ENCODE data around the gene SOX15. TPM values are rescaled to one million over a fixed set of nuclear protein-coding genes. Genes with fewer than 3 reads are reported as not detected.
A peak's percentile ranks its signal among the peaks of the same experiment; 100 is the strongest.

The SOX15 gene
- total and polyA plus RNA-seq, 12 donors, result 0.29 to 2.4 (median 0.94) TPM; not detected in 2

DNA sequence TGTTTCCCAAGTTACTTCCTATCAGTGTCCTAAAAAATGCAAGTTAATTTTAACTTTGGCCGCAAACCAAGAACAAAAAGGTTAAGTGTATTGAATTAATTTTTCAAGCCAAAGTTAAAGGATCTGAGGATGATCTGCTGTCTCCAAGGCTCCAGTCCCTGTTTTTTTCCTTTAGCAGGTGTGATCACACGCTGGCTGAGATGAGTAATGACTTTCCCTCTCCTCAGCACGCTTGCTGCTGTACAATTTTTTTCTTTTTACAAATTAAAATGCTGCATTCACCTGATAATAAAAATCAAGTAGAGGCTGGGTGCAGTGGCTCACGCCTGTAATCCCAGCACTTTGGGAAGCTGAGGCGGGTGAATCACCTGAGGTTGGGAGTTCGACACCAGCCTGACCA lies 45.0 kb downstream of the SOX15 start:
- Histone ChIP-seq H3K27me3 (no peaks in the 10 kb centered on the region), H3K27ac (peak overlapping the region in 3 of 5 donors; percentile 35 to 78 (median 44)), H3K36me3 (replicated peaks in 1 of 2) (no peaks in the 10 kb centered on the region), H3K4me1 (replicated peaks in 1 of 2) (peaks cover 16 to 19% of the 10 kb centered on the region in 2 donors), H3K4me3 (no peak overlapping the region), H3K9me3 (replicated peaks in 1 of 3) (no peaks in the 10 kb centered on the region)
- 48 to 54% (median 52%) methylated on average over 6 of the region's 6 CpGs for WGBS, 4 donors
- TF ChIP-seq, protein P1, sequence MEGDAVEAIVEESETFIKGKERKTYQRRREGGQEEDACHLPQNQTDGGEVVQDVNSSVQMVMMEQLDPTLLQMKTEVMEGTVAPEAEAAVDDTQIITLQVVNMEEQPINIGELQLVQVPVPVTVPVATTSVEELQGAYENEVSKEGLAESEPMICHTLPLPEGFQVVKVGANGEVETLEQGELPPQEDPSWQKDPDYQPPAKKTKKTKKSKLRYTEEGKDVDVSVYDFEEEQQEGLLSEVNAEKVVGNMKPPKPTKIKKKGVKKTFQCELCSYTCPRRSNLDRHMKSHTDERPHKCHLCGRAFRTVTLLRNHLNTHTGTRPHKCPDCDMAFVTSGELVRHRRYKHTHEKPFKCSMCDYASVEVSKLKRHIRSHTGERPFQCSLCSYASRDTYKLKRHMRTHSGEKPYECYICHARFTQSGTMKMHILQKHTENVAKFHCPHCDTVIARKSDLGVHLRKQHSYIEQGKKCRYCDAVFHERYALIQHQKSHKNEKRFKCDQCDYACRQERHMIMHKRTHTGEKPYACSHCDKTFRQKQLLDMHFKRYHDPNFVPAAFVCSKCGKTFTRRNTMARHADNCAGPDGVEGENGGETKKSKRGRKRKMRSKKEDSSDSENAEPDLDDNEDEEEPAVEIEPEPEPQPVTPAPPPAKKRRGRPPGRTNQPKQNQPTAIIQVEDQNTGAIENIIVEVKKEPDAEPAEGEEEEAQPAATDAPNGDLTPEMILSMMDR (IDR thresholded peaks at IDR 0.05), result no peak
- TF ChIP-seq POLR2A (IDR thresholded peaks at IDR 0.05), result no peak
- no peak for DNase-seq
- intact Hi-C loops (cut with DNase I), result no loop called here

DNA sequence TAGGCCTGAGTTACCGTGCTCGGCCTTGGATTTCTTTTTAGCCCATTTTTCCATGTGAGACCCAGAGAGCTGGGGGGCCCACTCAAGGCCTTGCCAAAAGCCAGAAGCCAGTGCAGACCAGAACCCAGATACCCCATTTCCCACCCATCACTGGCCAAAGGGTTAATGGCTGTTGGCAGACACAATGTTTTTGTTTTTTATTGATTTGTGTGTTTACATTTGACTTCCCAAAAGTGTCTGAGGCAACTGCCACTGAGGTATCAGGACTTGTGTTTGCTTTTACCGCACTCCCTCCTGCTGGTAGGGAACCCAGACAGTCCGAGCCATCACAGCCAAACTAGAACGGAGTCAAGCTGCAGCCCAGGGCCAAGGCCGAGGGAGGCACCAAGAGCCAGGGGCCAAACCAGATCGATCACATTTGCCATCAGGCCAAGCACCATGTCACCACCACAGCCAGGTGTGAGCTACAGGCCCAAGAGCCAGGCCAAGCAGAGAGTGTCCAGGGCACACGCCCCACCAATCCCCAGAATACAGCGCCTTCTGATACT lies 48.7 kb downstream of the SOX15 start:
- Histone ChIP-seq H3K4me3 (no peak overlapping the region), H3K27me3 (no peaks in the 10 kb centered on the region), H3K9me3 (replicated peaks in 1 of 3) (no peaks in the 10 kb centered on the region), H3K4me1 (replicated peaks in 1 of 2) (peaks cover 4 to 10% of the 10 kb centered on the region in 2 donors), H3K27ac (no peak overlapping the region), H3K36me3 (replicated peaks in 1 of 2) (no peaks in the 10 kb centered on the region)
- intact Hi-C loops (cut with DNase I), result no loop called here
- DNase-seq, result no peak
- WGBS, 4 donors, result 85 to 92% (median 89%) methylated on average over 8 to 9 of the region's 9 CpGs
- no peak for TF ChIP-seq POLR2A (IDR thresholded peaks at IDR 0.05)
- TF ChIP-seq, protein P1 (IDR thresholded peaks at IDR 0.05), result no peak

DNA sequence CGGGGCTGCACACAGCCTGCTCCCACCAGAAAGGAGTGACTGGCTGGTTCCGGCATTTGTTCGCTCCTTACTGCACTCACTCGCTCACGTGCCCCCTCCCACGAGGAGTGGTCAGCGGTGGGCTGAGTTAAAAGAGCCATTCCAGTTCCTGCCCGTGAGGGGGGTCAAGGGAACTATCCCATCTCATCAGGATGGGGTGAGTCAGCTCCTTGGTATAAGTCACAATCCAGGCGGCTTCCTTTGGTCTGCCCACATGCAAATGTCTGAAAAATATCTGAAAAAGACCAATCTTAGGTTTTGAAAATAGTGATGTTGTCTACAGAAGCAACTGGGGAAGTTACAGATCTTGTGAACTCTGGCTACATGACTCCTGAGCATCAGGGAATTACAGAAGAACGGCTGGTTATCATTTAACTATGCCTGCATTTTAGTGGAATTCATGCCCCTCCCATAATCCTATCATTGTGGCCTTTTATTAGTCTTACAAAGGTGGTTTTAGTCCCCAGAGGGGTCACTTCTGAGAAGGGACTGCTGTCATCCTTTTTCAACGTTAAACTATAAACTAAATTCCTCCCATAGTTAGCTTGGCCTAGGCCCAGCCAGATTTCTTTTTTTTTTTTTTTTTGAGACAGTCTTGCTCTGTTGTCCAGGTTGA lies 50.9 kb downstream of the SOX15 start:
- Histone ChIP-seq H3K27ac (no peak overlapping the region), H3K4me1 (replicated peaks in 1 of 2) (peaks cover 0 to under 1% of the 10 kb centered on the region in 2 donors), H3K9me3 (replicated peaks in 1 of 3) (no peaks in the 10 kb centered on the region), H3K27me3 (no peaks in the 10 kb centered on the region), H3K4me3 (no peak overlapping the region), H3K36me3 (replicated peaks in 1 of 2) (no peaks in the 10 kb centered on the region)
- no peak for DNase-seq
- 71 to 77% (median 75%) methylated on average over 4 to 11 of the region's 11 CpGs for WGBS, 4 donors
- intact Hi-C loops (cut with DNase I), result no loop called here
- TF ChIP-seq, protein P1 (IDR thresholded peaks at IDR 0.05), result no peak
- TF ChIP-seq POLR2A (IDR thresholded peaks at IDR 0.05), result no peak

Small RNA genes lying within 50 kb of the gene (small RNA-seq; reads per million reads assigned to genes)
- gene CD68 (0 reads per million in 2 donors), gene SNORA48 (0 reads per million in 2 donors), gene SNORD10 (0 reads per million in 2 donors)

Other genes starting within 250 kb of the SOX15 start
- 10 to 100 TPM in 6 of 9 donors, 1 to 10 TPM in 3; 6.8 to 13.8 (median 11.5) TPM for gene KCTD11, start 237.9 kb downstream of the SOX15 start, total RNA-seq
- 1 to 10 TPM; 5.2 to 10.0 (median 7.1) TPM for gene KCTD11, start 237.9 kb downstream of the SOX15 start, polyA plus RNA-seq
- gene TMEM95, start 234.9 kb downstream of the SOX15 start, total RNA-seq, result not detected
- not detected for gene TMEM95, start 234.9 kb downstream of the SOX15 start, polyA plus RNA-seq
- 1 to 10 TPM in 7 of 9 donors, under 1 TPM in 2; 0.06 to 8.7 (median 2.1) TPM for gene TNK1, start 209.0 kb downstream of the SOX15 start, total RNA-seq
- 1 to 10 TPM in 2 of 3 donors, under 1 TPM in 1; 0.13 to 3.9 (median 1.6) TPM for gene TNK1, start 209.0 kb downstream of the SOX15 start, polyA plus RNA-seq
- 10 to 100 TPM in 8 of 9 donors, 1 to 10 TPM in 1; 7.7 to 34.5 (median 27.0) TPM for gene PLSCR3, start 195.6 kb downstream of the SOX15 start, total RNA-seq
- 10 to 100 TPM; 13.2 to 42.5 (median 32.9) TPM for gene PLSCR3, start 195.6 kb downstream of the SOX15 start, polyA plus RNA-seq
- 100 to 1,000 TPM in 3 of 9 donors, 10 to 100 TPM in 6; 52.9 to 205 (median 92.4) TPM for gene TMEM256, start 186.0 kb downstream of the SOX15 start, total RNA-seq
- gene TMEM256, start 186.0 kb downstream of the SOX15 start, polyA plus RNA-seq, result 100 to 1,000 TPM in 2 of 3 donors, 10 to 100 TPM in 1; 48.5 to 334 (median 254) TPM
- gene NLGN2, start 182.2 kb downstream of the SOX15 start, total RNA-seq, result 10 to 100 TPM in 6 of 9 donors, 1 to 10 TPM in 3; 2.8 to 34.8 (median 14.4) TPM
- gene NLGN2, start 182.2 kb downstream of the SOX15 start, polyA plus RNA-seq, result 10 to 100 TPM in 2 of 3 donors, 1 to 10 TPM in 1; 7.7 to 44.6 (median 28.1) TPM
- not detected for gene SPEM1, start 169.8 kb downstream of the SOX15 start, total RNA-seq
- gene SPEM1, start 169.8 kb downstream of the SOX15 start, polyA plus RNA-seq, result not detected
- not detected for gene SPEM2, start 164.5 kb downstream of the SOX15 start, total RNA-seq
- not detected for gene SPEM2, start 164.5 kb downstream of the SOX15 start, polyA plus RNA-seq
- not detected for gene SPEM3, start 161.2 kb downstream of the SOX15 start, total RNA-seq
- gene SPEM3, start 161.2 kb downstream of the SOX15 start, polyA plus RNA-seq, result not detected
- gene TMEM102, start 154.7 kb downstream of the SOX15 start, total RNA-seq, result 10 to 100 TPM in 4 of 9 donors, 1 to 10 TPM in 5; 5.7 to 26.6 (median 8.8) TPM
- 1 to 10 TPM; 2.1 to 8.7 (median 6.6) TPM for gene TMEM102, start 154.7 kb downstream of the SOX15 start, polyA plus RNA-seq
- 10 to 100 TPM; 12.1 to 76.7 (median 23.4) TPM for gene FGF11, start 150.6 kb downstream of the SOX15 start, total RNA-seq
- 10 to 100 TPM; 10.2 to 33.2 (median 19.2) TPM for gene FGF11, start 150.6 kb downstream of the SOX15 start, polyA plus RNA-seq
- 10 to 100 TPM; 18.7 to 56.3 (median 37.9) TPM for gene CHRNB1, start 145.0 kb downstream of the SOX15 start, total RNA-seq
- gene CHRNB1, start 145.0 kb downstream of the SOX15 start, polyA plus RNA-seq, result 10 to 100 TPM; 32.2 to 40.8 (median 32.9) TPM
- 100 to 1,000 TPM in 1 of 9 donors, 10 to 100 TPM in 8; 16.6 to 111 (median 75.3) TPM for gene ZBTB4, start 110.5 kb downstream of the SOX15 start, total RNA-seq
- 10 to 100 TPM; 30.0 to 59.6 (median 54.6) TPM for gene ZBTB4, start 110.5 kb downstream of the SOX15 start, polyA plus RNA-seq
- not detected for gene SLC35G6, start 108.6 kb downstream of the SOX15 start, total RNA-seq
- gene SLC35G6, start 108.6 kb downstream of the SOX15 start, polyA plus RNA-seq, result under 1 TPM in 1 of 3 donors, not detected in 2; 0.24 TPM
- 100 to 1,000 TPM in 5 of 9 donors, 10 to 100 TPM in 4; 34.9 to 172 (median 117) TPM for gene POLR2A, start 105.7 kb downstream of the SOX15 start, total RNA-seq
- 10 to 100 TPM; 19.3 to 80.4 (median 58.7) TPM for gene POLR2A, start 105.7 kb downstream of the SOX15 start, polyA plus RNA-seq
- 100 to 1,000 TPM in 2 of 9 donors, 10 to 100 TPM in 6, 1 to 10 TPM in 1; 3.3 to 134 (median 52.8) TPM for gene TNFSF12, start 41.0 kb downstream of the SOX15 start, total RNA-seq
- 10 to 100 TPM; 18.8 to 70.8 (median 65.6) TPM for gene TNFSF12, start 41.0 kb downstream of the SOX15 start, polyA plus RNA-seq
- 10 to 100 TPM in 8 of 9 donors, under 1 TPM in 1; 1.00 to 75.2 (median 43.7) TPM for gene TNFSF13, start 31.3 kb downstream of the SOX15 start, total RNA-seq
- gene TNFSF13, start 31.3 kb downstream of the SOX15 start, polyA plus RNA-seq, result 10 to 100 TPM; 19.4 to 39.1 (median 25.2) TPM
- gene SENP3, start 28.2 kb downstream of the SOX15 start, total RNA-seq, result 10 to 100 TPM; 28.4 to 55.3 (median 44.2) TPM
- gene SENP3, start 28.2 kb downstream of the SOX15 start, polyA plus RNA-seq, result 10 to 100 TPM; 29.0 to 72.4 (median 38.4) TPM
- 100 to 1,000 TPM in 6 of 9 donors, 10 to 100 TPM in 3; 19.4 to 177 (median 157) TPM for gene CD68, start 10.5 kb downstream of the SOX15 start, total RNA-seq
- 100 to 1,000 TPM in 2 of 3 donors, 10 to 100 TPM in 1; 32.3 to 207 (median 133) TPM for gene CD68, start 10.5 kb downstream of the SOX15 start, polyA plus RNA-seq
- 100 to 1,000 TPM in 6 of 9 donors, 10 to 100 TPM in 3; 65.9 to 267 (median 124) TPM for gene MPDU1, start 6.2 kb downstream of the SOX15 start, total RNA-seq
- 100 to 1,000 TPM in 1 of 3 donors, 10 to 100 TPM in 2; 70.1 to 200 (median 81.6) TPM for gene MPDU1, start 6.2 kb downstream of the SOX15 start, polyA plus RNA-seq
- gene FXR2, start 24.8 kb upstream of the SOX15 start, total RNA-seq, result 10 to 100 TPM; 35.6 to 68.6 (median 45.5) TPM
- gene FXR2, start 24.8 kb upstream of the SOX15 start, polyA plus RNA-seq, result 10 to 100 TPM; 42.2 to 73.1 (median 42.4) TPM
- gene SAT2, start 37.7 kb upstream of the SOX15 start, total RNA-seq, result 100 to 1,000 TPM; 165 to 403 (median 233) TPM
- gene SAT2, start 37.7 kb upstream of the SOX15 start, polyA plus RNA-seq, result 100 to 1,000 TPM; 190 to 700 (median 511) TPM
- 1 to 10 TPM in 8 of 9 donors, under 1 TPM in 1; 0.30 to 2.9 (median 1.9) TPM for gene SHBG, start 40.0 kb upstream of the SOX15 start, total RNA-seq
- 1 to 10 TPM; 1.2 to 3.8 (median 2.0) TPM for gene SHBG, start 40.0 kb upstream of the SOX15 start, polyA plus RNA-seq
- 10 to 100 TPM in 5 of 9 donors, 1 to 10 TPM in 4; 1.2 to 32.6 (median 14.5) TPM for gene ATP1B2, start 60.8 kb upstream of the SOX15 start, total RNA-seq
- gene ATP1B2, start 60.8 kb upstream of the SOX15 start, polyA plus RNA-seq, result 1 to 10 TPM; 7.9 to 9.2 (median 8.5) TPM
- 10 to 100 TPM in 8 of 9 donors, 1 to 10 TPM in 1; 9.7 to 85.9 (median 28.3) TPM for gene TP53, start 97.4 kb upstream of the SOX15 start, total RNA-seq
- 10 to 100 TPM; 13.4 to 19.9 (median 17.4) TPM for gene TP53, start 97.4 kb upstream of the SOX15 start, polyA plus RNA-seq
- gene WRAP53, start 98.4 kb upstream of the SOX15 start, total RNA-seq, result 10 to 100 TPM in 1 of 9 donors, 1 to 10 TPM in 8; 3.4 to 15.3 (median 6.7) TPM
- 10 to 100 TPM in 2 of 3 donors, 1 to 10 TPM in 1; 4.5 to 31.0 (median 21.1) TPM for gene WRAP53, start 98.4 kb upstream of the SOX15 start, polyA plus RNA-seq
- gene EFNB3, start 115.1 kb upstream of the SOX15 start, total RNA-seq, result 1 to 10 TPM in 5 of 9 donors, under 1 TPM in 3, not detected in 1; 0.26 to 1.5 (median 1.1) TPM
- gene EFNB3, start 115.1 kb upstream of the SOX15 start, polyA plus RNA-seq, result 1 to 10 TPM in 2 of 3 donors, under 1 TPM in 1; 0.61 to 4.3 (median 1.2) TPM
- under 1 TPM; 0.04 to 0.26 (median 0.11) TPM for gene DNAH2, start 127.7 kb upstream of the SOX15 start, total RNA-seq
- gene DNAH2, start 127.7 kb upstream of the SOX15 start, polyA plus RNA-seq, result under 1 TPM; 0.02 to 0.08 (median 0.07) TPM
- 10 to 100 TPM in 5 of 9 donors, 1 to 10 TPM in 4; 3.1 to 31.2 (median 11.8) TPM for gene KDM6B, start 244.1 kb upstream of the SOX15 start, total RNA-seq
- gene KDM6B, start 244.1 kb upstream of the SOX15 start, polyA plus RNA-seq, result 10 to 100 TPM in 2 of 3 donors, 1 to 10 TPM in 1; 2.2 to 35.9 (median 10.6) TPM